HG03095 (cell line): ENCODE results near the gene KCNA10.
"Not testable (repeated sequence)": the region's sequence is repeated elsewhere in the genome, so short reads cannot be mapped to it uniquely, and the experiment has no call there.

ENCODE experiments used
- ATAC-seq: cut with Tn5 transposase; IDR thresholded peaks from one replicate; pipeline ENCODE4 v1.9.1; 2021; ENCODE audit warnings: moderate library complexity; ENCODE audit not compliant: unreplicated experiment

KCNA10 gene

DNA sequence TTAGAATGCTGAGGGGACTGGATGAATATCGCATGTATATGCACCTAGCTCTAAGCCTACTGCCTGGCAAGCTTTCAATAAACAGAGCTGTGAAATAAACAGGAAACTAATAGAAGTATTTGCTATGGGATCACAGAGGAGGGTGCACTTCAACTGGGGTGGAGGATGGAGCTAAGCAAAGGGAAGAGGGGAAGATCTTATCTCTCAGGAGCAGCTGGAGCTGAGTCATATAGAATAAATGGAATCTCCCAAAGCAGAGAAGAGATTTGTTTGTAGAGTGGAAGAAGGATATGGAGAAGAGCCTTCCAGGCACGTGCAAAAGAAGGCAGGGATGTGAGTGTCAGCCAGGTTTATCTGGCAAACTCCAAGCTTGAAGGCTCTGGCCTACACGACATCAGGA, 17.0 kb upstream of the KCNA10 start:
- no peak for ATAC-seq

DNA sequence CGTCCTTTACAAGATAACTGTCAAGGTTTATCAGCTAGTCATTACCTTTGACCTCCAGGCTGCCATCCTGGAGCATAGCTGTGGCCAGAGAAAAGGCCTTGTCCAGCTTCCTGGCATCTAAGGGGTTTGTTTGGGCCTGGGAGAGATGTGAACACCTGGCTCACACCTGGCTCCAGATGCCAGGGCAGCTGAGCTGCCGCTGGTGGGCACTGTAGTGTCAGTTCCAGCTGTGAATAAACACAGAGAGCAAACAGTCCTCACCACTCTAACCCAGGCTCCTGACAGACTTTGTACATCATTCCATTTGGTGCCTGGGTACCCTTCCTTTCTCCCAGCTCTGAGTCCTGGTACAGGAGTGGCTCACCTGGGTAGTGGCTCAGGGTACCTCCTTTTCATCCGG, 14.3 kb upstream of the KCNA10 start:
- ATAC-seq: no peak

DNA sequence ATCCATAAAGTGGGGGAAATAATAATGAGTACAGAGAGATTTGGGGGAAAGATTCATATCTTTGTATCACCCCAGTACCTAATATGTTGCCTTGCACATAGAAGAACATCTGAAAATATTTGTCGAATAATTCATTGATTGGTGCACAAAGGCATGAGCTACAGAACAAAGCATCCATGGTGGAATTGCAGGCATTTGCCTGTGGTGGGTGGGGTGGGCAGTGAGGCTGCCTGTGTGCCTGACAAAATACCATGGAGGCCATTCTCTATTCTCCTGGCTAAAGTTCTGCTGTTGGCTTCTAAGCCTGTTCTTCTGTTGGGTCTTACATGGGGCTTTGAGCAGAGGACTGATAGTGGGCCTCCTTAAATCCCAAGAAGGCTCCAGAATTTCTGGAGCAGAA, 10.0 kb upstream of the KCNA10 start:
- no peak for ATAC-seq

DNA sequence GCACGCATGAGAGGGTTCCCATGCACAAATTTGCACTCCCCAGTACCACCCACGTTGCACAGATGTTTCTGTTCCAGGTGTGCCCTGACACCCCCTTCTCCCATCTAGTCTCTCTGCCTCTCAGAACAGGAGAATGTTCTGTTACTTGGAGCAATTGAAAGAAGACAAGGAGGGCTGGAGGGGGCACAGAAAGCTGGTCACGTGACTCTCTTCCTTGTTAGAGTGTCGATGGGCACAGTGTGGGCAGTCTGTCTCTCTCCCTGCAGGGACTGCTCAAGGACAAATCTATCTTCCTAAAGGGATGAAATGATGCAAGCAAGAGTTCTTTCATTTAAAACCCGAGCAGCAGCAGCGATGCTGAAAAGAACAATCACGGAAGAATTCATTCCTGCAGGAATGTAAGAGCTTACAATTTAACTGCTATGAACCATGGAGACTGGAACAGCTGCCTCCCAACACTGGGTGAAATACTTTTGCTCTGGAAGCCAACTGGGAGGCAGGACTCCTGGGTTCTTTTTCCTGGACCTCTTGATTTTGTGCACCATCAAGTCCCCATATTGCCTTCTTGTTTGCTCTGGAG, 7.3 kb upstream of the KCNA10 start:
- no peak for ATAC-seq

DNA sequence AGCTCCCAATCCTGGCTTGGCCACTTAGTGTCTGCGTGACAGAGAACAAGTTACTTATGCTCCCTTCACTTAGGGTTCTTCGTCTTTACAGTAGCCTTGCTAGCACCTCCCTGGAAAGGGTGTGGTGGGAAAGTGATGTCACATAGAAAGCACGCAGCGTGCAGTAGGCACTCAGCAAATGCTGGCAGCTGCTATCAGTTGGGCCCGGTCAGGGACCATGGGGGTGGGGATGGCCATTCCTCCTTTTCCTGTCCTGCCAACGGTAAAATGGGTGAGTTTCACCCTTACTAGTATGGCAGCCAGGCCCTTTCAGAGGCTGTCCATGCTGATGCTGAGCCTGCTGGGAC, 6.2 kb upstream of the KCNA10 start:
- no peak for ATAC-seq

DNA sequence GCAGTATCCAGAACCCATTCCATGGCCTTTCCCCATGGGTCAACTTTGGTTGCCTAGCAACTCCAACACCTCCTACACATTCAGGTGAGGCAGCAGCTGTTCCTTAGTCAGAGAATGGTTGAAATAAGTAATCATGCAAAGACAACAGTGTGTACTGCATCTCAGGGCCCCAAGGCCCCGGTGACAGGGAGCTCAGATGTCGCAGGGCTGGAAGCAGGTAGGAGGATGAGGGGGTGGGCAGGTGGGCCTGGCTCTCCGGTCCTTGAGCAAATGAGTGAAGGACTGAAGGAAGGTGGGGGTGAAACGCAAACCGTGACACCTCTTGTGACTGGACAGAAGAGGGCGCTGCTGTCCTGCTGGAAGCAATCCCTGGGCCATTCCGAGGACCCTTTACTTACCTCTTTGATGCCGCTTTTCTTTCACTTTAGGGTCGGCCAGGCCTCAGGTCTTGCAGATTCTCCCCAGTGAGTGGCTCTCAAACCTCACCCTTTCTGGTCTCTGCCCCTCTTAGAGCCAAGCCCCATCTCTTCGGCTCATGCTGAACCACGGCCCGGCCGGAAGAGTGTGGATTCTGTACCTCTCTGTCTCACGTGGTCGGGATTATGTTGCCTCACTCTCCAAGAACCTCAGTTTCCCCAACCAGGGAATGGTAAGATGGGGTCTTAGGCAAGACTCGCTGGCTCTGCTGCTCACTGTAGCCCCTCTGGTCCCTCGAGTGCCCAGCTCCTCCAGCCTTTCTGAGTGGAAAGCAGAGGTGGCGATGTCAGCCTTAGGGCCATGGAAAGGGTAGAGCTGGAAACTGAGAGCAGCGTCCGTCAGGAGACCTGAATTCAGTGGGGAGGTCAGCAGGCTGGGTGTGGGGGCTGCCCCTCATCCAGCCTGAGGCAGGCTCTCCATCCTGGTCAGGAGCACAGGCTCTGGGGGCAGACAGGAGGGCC, 5.6 kb upstream of the KCNA10 start:
- ATAC-seq: no peak

DNA sequence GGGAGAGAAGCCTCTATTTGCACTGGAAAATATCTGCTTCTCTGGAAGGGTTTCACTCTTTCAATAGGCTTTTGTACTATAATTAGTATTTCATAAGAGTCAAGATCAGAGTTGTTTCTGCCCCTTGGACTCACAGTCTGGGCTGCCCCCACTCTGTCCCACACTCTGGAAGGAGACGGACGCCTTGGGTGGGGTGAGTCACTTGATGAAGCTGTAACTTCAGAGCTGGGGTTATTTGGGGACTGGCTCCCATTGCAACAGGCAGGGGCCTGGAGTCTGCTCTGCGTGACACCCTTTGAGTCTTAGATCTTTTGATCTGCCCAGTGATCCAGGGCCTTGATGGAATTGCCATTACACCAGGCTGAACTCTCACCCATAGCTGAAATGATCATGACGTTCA, 4.0 kb upstream of the KCNA10 start:
- ATAC-seq: no peak

DNA sequence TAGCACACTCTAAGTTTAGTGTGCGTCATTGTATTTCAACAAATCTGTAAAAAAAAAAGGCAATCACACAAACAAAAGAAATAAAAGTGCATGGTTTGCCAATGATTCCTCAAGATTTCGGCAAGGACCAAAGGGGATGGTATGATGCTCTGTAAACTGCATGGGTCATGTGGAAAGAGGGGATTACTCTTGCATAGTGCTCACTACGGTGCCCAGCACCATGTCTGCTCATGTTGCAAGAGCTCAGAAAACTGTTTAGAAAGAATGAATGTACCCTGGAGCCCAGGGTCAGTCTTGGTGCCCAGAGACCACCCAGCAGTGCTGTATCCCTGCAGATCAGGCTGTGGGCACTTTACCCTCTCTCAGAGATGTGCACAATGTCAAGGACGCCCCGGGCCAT, 3.6 kb upstream of the KCNA10 start:
- no peak for ATAC-seq

DNA sequence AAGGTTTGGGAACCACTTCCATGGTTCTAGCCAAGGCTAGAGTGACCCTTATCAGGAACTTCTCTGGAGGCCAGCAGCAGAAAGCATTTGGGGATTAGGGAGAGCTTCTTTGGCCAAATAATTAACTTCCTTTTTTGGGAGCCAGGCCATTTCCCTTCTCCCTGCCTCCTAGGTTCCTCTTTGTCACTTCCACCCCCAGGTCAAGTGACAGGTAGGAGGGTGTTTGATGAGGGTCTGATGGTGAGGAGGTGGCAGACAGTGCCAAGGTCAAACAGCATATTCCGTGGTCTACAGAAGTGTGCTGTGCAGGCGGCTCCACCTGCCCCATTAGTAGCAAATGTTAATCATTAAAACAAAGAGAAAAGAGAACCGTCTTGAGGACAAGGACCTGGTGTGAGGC, 1.9 kb upstream of the KCNA10 start:
- no peak for ATAC-seq

DNA sequence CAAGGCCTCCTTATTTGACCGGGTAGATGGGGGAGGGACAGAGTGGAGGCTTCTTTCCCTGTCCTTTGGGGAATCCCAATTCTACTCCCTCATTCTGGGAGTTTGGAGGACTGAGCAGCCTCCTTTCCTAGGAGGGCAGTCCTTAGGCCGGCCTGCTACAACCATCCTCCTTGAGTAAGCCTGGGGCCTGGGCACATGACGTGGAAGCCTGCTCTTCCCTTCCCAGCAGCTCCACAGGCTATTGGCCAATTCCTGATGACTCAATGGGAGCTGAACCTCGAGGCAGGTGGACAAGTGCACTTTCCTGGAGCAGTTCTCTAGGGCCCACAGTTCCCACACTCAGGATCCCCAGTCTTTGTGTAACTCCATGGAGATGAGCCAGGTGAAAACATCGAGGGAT, 3.1 kb downstream of the KCNA10 start:
- ATAC-seq: no peak

DNA sequence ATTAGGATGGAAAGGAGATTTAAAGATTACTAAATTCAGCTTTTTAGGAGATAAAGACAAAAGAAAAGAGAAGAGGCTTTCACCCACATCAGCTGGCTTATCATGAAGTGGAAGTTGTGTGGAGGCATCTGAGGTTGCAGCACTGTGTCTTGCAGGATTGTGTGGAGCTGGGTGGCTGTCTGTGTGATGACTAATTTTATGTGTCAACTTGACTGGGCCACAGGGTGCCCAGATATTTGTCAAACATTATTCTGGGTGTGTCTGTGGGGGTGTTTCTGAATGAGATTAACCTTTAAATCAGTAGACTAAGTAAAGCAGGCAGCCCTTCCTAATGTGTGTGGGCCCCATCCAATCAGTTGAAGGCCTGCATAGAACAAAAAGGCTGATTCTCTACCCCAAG, 3.9 kb downstream of the KCNA10 start:
- no peak for ATAC-seq

DNA sequence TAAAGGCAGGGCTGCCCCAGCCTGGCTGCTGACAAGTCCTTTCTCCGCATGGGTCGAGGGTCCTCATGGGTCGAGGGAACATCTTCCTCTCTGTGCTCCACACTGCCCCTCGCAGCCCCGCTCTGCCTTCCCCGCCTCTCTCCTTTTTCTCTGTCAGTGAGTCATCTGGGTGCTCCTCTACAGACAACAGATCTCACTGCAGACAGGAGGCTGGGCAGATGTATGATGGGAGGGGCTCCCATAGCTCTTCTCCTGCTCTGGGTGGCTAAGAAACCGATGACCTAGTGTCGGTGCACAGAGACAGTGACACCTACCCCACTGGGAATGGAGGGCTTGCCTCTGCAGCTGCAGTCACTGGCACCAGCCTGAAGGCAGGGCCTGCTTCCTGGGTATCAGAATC, 5.5 kb downstream of the KCNA10 start:
- ATAC-seq: no peak

DNA sequence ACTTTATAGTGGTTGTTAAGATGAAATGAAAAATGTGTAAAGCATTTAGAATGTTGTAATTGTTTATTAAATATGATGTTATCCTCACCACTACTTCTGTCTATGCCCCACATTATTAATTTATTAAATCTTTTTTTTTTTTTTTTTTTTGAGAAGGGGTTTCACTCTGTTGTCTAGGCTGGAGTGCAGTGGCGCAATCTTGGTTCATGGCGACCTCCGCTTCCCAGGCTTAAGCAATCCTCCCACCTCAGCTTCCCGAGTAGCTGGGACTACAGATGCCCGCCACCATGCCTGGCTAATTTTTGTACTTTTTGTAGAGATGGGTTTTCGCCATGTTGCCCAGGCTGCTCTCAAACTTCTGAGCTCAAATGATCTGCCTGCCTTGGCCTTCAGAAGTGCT, 7.5 kb downstream of the KCNA10 start:
- no peak for ATAC-seq

DNA sequence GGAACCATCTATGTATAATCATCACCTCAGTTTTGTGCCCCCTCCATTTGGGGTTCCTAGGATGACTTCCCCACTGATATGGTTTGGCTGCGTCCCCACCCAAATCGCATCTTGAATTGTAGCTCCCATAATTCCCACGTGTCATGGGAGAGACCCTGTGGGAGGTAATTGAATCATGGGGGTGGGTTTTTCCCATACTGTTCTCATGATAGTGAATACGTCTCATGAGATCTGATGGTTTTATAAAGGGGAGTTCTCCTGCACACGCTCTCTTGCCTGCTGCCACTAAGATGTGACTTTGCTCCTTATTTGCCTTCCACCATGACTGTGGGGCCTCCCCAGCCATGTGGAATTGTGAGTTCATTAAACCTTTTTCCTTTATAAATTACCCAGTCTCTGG, 8.1 kb downstream of the KCNA10 start:
- not testable (repeated sequence) for ATAC-seq

DNA sequence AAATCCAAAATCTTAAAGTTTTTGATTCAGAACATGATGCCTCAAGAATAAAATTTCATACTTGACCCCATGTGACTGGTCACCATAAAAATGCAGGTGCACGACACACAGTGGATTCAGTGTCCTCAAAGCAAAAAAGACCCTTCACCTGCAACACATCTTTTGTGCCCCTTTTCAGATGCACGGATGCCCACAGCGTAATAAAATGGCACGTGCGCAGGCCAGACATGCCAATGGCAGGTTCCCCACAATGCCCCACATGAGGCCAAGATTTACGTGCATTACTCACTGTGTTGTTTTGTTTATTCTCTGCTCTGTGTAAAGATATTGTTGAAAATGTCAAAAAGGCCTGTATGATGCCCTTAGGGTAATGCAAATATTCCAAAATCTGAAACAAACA, 9.3 kb downstream of the KCNA10 start:
- ATAC-seq: no peak

DNA sequence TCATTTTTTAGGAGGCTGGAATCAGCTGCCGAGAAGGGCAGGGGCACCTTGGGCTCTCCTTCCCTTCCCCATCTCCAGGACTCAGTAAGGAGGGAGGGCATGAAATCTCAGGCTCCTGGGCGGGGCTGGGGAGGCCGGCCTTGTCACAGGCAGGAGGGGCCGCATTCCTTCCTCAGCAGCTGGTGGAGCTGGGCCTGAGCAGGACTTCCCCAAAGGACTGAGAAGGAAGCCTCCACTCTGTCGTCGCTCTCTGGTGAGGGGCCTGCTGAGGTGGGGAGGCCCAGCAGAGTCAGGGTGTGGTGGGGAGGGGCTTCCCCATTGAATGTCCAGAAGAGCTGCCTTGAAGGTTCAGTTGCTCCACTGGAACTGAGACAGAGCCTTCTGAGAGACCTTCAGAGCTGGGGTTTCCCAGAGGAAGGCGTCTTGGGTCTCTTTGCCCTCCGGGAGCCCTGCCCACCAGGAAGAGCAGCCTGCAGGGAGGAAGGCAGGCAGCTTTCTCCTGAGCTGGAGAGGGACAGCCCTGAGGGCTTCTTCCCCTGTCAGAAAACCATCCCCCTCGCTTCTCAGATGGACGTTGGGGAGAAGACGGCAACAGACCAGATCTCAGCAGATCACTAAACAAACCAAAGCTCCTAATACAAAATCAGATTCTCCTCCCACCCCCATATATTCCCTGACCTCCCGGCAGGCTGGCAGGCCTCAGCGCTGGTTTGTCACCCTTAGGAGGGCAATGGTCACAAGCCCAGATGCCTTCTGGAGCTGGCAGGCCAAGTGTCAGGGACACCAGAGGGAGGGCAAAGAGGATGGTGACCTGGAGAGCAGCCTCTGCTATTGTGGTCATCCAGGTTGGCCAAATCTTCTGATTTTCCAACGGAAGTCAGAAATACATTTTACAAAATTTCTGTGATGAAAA, 10.7 kb downstream of the KCNA10 start:
- no peak for ATAC-seq

DNA sequence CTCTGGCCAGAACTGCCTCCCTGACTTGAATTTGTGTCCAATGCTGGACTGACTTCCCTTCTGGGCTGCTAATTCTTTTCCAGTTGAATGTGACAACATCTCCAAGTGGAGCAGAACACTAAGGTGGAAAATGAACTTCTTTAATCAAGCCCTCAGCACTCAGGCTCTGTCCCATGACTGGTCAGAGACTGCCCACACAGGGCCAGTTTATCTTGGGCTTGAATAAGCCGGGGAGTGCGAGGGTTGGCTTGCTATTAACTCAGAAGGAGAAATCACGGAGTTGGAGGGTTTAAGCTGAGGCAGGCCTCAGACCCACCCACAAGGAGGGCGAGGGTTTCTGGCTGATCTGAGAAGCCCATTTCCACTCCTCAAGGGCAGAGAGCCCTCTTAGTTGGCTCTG, 12.4 kb downstream of the KCNA10 start:
- no peak for ATAC-seq

DNA sequence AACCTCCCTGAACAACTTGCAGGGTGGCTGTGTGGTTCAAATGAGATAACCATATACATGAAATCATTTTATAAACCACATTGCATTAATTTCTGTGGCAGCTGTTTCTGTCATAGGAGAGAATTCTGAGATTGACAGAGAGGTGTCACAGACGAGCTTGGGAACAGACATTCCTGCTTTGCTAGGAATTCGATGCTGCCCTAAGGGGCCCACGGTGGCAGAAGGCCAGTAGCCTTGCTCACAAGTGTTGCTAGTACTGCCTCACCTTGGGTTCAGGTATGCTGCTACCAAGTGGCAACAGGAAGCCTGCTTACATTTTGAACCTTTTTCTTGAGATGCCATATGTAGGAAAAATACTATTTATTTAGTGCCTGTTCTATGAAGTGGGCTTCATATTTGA, 13.4 kb downstream of the KCNA10 start:
- no peak for ATAC-seq

DNA sequence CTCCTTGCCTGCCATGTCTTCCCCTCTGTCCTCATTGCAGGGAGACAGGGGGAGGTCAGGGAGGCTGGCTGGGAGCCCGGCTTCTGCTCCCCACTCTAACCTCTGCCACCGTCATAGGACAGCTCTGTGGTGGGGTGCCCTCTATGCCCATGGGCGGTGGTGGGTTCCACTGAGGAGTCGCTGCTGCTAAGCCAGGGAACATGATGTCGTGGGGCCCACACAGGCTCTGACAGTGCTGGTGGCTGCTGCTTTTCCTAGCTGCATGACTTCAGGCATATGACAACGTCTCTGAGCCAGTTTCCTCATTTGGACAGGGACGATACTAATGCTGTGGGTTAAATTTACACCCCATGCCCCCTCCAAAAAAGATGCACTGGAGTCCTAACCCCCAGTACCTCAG, 14.7 kb downstream of the KCNA10 start:
- no peak for ATAC-seq

DNA sequence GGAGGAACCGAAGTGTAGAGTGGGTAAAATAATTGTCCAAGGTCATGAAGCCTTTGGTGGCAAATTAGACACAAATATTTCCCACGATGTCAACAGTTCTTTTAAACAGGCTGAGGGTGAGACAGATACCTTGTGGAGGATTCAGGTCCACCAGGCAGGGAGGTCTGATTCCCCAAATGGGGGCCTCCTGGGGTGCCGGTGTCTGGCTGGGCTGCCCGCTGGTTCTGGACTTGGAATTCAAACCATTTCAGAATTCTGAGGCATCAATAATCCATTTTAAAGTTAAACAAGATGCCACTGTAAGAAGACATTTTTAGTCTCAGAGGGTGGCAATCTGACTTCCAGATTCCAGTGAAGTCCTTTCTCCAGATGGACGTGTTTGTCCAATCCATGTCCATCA, 15.5 kb downstream of the KCNA10 start:
- ATAC-seq: no peak

DNA sequence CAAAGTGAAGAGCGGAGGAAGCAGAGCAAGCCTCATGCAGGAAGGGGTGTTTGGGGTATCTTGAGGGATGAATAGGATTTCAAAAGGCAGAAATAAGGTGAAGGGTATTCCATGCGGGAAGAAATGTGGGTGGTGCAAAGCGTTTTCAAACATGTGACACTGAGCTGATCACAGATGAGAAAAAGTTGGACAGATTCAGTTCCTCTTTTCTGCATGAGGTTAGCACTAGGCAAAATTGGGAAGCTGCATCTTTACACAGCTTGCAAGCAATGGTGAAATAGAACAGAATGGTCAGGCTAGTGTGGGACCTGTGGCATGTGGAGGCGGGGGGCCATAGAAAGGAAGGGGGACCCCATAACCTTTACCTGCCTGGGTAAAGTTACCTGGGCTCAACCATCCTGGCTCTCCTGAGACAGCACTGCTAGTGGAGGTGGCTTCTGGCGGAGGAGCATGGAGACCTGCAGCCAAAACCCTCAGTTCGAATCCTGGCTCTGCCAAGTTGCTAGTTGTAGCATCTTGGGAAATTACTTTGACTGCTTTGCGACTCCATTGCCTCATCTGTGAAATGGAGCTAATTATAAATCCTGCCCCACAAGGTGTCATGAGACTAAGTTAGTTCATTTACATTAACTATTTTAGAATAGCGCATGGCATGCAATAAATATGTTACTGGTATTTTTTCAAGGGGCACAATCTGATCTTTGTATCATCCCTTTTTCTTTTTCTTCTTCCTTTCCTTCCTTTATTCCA, 16.4 kb downstream of the KCNA10 start:
- ATAC-seq: no peak
